ENCODE results near the gene COL23A1. TPM values are rescaled to one million over a fixed set of nuclear protein-coding genes. Genes with fewer than 3 reads are reported as not detected.
"Not testable (repeated sequence)": the region's sequence is repeated elsewhere in the genome, so short reads cannot be mapped to it uniquely, and the experiment has no call there.

COL23A1 gene
- total RNA-seq, 1 experiment from 2014 or later: not detected

DNA sequence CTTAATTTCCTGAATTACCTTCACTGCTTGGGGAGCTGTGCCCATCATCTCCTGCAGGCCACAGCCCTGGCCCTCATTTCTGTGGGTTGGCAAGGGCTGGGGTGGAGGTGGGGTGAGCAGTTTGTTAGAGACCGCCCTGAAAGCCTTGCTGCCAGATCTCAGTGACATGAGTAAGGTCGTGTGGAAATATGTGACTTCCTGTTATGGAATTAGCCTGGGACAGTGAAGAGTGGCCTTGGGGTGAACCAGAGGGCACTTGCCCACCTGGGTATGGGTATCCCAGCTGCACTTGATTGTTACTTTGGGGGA, 388.3 kb downstream of the COL23A1 start:
- Mint-ChIP-seq H3K9me3 (ENCODE audit: low read depth, unreplicated experiment) (no peaks in the 10 kb centered on the region), H3K36me3 (ENCODE audit: insufficient read depth, unreplicated experiment) (peaks cover 41% of the 10 kb centered on the region), H3K4me3 (ENCODE audit: low read depth, unreplicated experiment) (no peak overlapping the region), H3K4me1 (ENCODE audit: low read depth, unreplicated experiment) (peaks cover 14% of the 10 kb centered on the region), H3K27me3 (ENCODE audit: unreplicated experiment) (peaks cover 12% of the 10 kb centered on the region), H3K27ac (ENCODE audit: unreplicated experiment) (no peak overlapping the region)
- TF ChIP-seq, protein P1, sequence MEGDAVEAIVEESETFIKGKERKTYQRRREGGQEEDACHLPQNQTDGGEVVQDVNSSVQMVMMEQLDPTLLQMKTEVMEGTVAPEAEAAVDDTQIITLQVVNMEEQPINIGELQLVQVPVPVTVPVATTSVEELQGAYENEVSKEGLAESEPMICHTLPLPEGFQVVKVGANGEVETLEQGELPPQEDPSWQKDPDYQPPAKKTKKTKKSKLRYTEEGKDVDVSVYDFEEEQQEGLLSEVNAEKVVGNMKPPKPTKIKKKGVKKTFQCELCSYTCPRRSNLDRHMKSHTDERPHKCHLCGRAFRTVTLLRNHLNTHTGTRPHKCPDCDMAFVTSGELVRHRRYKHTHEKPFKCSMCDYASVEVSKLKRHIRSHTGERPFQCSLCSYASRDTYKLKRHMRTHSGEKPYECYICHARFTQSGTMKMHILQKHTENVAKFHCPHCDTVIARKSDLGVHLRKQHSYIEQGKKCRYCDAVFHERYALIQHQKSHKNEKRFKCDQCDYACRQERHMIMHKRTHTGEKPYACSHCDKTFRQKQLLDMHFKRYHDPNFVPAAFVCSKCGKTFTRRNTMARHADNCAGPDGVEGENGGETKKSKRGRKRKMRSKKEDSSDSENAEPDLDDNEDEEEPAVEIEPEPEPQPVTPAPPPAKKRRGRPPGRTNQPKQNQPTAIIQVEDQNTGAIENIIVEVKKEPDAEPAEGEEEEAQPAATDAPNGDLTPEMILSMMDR (IDR thresholded peaks at IDR 0.05; ENCODE audit: unreplicated experiment): no peak
- no TSS peak for BruUV-seq (replicated peaks)
- intact Hi-C loops (cut with micrococcal nuclease; ENCODE audit: unreplicated experiment): no loop called here
- DNase-seq: no peak
- CTCF ChIA-PET: no interaction called here

DNA sequence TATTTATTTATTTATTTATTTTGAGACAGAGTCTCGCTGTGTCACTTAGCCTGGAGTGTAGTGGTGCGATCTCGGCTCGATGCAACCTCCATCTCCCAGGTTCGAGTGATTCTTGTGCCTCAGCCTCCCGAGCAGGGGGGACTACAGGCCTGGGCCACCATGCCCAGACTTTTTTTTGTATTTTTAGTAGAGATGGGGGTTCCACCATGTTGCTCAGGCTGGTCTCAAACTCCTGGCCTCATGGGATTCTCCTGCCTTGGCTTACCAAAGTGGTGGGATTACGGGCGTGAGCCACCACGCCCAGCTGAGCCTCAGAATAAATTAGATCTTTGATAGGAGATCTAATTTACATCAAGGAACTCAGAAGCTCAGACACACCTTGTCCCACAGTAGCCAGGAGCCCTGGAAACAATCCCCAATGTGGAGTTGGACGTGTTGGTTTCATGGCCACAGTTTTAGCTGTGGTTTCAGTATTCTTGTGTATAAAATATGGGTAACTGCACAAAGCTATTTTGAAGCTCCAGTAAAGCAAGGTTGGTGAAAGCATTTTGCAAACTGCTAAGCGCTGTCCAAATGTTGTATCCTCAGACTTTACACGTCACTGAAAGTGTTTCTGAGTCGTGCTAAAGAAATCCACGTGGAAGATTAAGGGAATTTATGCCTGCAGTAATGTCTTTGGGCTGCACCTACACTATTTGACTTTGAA, 388.8 kb downstream of the COL23A1 start:
- Mint-ChIP-seq H3K4me1 (ENCODE audit: low read depth, unreplicated experiment) (peaks cover 8% of the 10 kb centered on the region), H3K36me3 (ENCODE audit: insufficient read depth, unreplicated experiment) (peaks cover 36% of the 10 kb centered on the region), H3K27me3 (ENCODE audit: unreplicated experiment) (peaks cover 15% of the 10 kb centered on the region), H3K27ac (ENCODE audit: unreplicated experiment) (no peak overlapping the region), H3K4me3 (ENCODE audit: low read depth, unreplicated experiment) (no peak overlapping the region), H3K9me3 (ENCODE audit: low read depth, unreplicated experiment) (no peaks in the 10 kb centered on the region)
- intact Hi-C loops (cut with micrococcal nuclease; ENCODE audit: unreplicated experiment): no loop called here
- no TSS peak for BruUV-seq (replicated peaks)
- CTCF ChIA-PET: interaction anchor here (0.6 kb wide), 1 partner anchor 211 kb away, joined by 3 read pairs; no protein-coding TSS in a partner anchor
- no peak for DNase-seq
- TF ChIP-seq, protein P1 (IDR thresholded peaks at IDR 0.05; ENCODE audit: unreplicated experiment): no peak

DNA sequence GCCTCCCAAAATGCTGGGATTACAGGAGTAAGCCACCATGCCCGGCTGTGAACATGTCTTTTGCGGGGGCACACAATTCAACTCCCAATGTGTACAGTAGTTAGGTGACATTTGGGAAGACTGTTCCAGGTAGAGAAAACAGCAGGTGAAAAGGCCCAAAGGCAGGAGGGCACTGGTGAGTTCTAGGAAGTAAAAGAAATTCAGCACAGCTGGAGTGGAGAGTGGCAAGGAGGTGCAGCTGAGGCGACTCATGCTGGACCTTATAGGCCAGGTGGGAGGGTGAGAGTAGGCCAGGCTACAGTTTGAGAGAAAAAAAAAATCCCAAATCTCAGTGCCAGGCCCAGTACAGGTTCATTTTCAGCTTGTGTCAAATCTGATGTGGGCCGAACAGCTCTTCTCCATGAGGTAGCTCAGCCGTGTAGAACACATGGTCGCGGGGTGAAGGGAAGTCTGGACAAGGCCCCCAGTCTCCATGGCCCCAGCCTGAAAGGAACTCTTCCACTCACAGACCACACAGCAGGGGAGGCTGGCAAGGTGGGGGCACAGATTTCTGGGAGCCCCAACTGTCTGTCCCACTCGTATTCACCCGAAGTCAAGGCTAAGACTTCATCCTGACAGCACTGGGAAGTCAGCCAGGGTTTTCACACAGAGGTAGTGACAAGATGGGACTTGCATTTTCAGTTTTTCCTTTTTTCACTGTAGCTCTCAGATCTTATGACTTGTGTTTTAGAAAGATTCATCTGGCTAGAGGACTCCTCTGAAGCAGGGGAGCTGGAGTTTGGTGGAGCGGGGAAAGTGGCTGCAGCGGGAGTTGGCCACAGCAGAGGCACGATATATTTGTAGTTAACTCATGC, 390.4 kb downstream of the COL23A1 start:
- H3K36me3 Mint-ChIP-seq (ENCODE audit: insufficient read depth, unreplicated experiment): peaks cover 21% of the 10 kb centered on the region
- H3K4me1 Mint-ChIP-seq (ENCODE audit: low read depth, unreplicated experiment): no peaks in the 10 kb centered on the region
- CTCF ChIA-PET: interaction anchor here (0.5 kb wide), 1 partner anchor 123 kb away, joined by 5 read pairs; no protein-coding TSS in a partner anchor
- peaks cover 30% of the 10 kb centered on the region for H3K27me3 Mint-ChIP-seq (ENCODE audit: unreplicated experiment)
- BruUV-seq (replicated peaks): no TSS peak
- no peak for DNase-seq
- TF ChIP-seq, protein P1 (IDR thresholded peaks at IDR 0.05; ENCODE audit: unreplicated experiment): no peak
- H3K4me3 Mint-ChIP-seq (ENCODE audit: low read depth, unreplicated experiment): no peak overlapping the region
- no peaks in the 10 kb centered on the region for H3K9me3 Mint-ChIP-seq (ENCODE audit: low read depth, unreplicated experiment)
- intact Hi-C loops (cut with micrococcal nuclease; ENCODE audit: unreplicated experiment): no loop called here
- no peak overlapping the region for H3K27ac Mint-ChIP-seq (ENCODE audit: unreplicated experiment)

DNA sequence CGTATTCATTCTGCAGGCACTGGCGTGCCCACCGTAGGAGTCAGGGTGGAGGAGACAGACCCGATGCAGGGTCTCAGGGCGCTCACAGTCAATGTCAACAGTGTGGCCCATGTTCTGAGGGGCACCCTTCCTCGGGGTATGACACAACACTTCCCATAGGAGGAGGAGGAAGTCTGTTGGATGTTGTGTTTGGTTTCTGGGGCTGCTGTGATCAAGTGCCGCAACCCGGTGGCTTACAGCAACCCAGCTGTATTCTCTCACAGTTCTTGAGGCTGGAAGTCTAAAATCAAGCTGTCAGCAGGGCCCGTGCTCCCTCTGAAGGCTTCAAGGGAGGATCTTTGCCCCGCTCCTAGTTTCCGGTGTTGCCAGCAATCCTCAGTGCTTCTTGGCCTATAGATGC, 391.5 kb downstream of the COL23A1 start:
- TF ChIP-seq, protein P1 (IDR thresholded peaks at IDR 0.05; ENCODE audit: unreplicated experiment): no peak
- BruUV-seq (replicated peaks): no TSS peak
- CTCF ChIA-PET: no interaction called here
- no peaks in the 10 kb centered on the region for H3K9me3 Mint-ChIP-seq (ENCODE audit: low read depth, unreplicated experiment)
- no peaks in the 10 kb centered on the region for H3K4me1 Mint-ChIP-seq (ENCODE audit: low read depth, unreplicated experiment)
- peaks cover 10% of the 10 kb centered on the region for H3K36me3 Mint-ChIP-seq (ENCODE audit: insufficient read depth, unreplicated experiment)
- no peak overlapping the region for H3K4me3 Mint-ChIP-seq (ENCODE audit: low read depth, unreplicated experiment)
- no peak for DNase-seq
- peaks cover 30% of the 10 kb centered on the region for H3K27me3 Mint-ChIP-seq (ENCODE audit: unreplicated experiment)
- H3K27ac Mint-ChIP-seq (ENCODE audit: unreplicated experiment): no peak overlapping the region
- intact Hi-C loops (cut with micrococcal nuclease; ENCODE audit: unreplicated experiment): no loop called here

DNA sequence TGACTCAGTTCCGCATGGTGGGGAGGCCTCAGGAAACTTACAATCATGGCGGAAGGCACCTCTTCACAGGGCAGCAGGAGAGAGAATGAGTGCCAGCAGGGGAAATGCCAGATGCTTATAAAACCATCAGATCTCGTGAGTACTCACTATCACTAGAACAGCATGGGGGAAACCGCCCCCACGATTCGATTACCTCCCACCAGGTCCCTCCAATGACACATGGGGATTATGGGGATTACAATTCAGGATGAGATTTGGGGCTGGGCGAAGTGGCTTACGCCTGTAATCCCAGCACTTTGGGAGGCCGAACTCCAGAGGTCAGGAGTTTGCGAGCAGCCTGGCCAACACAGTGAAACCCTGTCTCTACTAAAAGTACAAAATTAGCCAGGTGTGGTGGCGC, 392.0 kb downstream of the COL23A1 start:
- H3K9me3 Mint-ChIP-seq (ENCODE audit: low read depth, unreplicated experiment); CTCF ChIA-PET; BruUV-seq (replicated peaks); H3K36me3 Mint-ChIP-seq (ENCODE audit: insufficient read depth, unreplicated experiment); DNase-seq; H3K27ac Mint-ChIP-seq (ENCODE audit: unreplicated experiment); H3K4me3 Mint-ChIP-seq (ENCODE audit: low read depth, unreplicated experiment); H3K4me1 Mint-ChIP-seq (ENCODE audit: low read depth, unreplicated experiment); intact Hi-C loops (cut with micrococcal nuclease; ENCODE audit: unreplicated experiment): not testable (repeated sequence)
- H3K27me3 Mint-ChIP-seq (ENCODE audit: unreplicated experiment): peaks cover 36% of the 10 kb centered on the region
